ENCODE measurements around the gene RIN3. TPM values are rescaled to one million over a fixed set of nuclear protein-coding genes. Genes with fewer than 3 reads are reported as not detected.

RIN3 gene
- total and polyA plus RNA-seq, 10 of the 15 experiments (the other 5 are each of a cell fraction or from before 2014, with no cell fraction given): 0.91 to 23.3 (median 6.3) TPM

DNA sequence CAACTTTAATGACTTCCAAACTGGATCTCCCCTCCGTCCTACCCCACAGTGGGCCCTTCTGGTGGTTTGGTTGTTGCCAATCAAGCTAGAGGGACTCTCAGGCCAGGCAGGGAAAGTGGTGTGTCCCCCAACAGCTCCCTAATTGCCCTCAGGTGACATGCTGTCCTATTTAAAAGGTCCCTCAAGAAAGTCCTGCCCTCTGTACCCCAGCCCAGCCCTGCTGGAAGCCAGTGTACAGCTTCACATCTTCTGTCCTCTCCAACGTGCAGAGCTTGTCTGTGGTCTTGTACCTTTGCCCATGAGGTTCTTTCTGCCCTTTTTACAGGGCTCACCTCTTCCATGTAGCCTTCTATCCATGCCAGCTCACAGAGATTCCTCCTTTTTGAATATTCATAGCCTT, 4.2 kb downstream of the RIN3 start:
- Histone ChIP-seq H2AFZ (ENCODE audit: control insufficient read depth, low read depth, low read length) (no peak overlapping the region), H3K27ac (ENCODE audit: control insufficient read depth, insufficient read depth) (no peak overlapping the region), H3K9ac (ENCODE audit: control insufficient read depth, insufficient read depth, low read length) (no peak overlapping the region), H3K4me2 (ENCODE audit: control insufficient read depth, insufficient read depth) (no peak overlapping the region), H4K20me1 (ENCODE audit: control insufficient read depth, insufficient read depth) (no peaks in the 10 kb centered on the region), H3K4me3 (no peak overlapping the region), H3K4me1 (ENCODE audit: control insufficient read depth, insufficient read depth, low read length) (peaks cover 10% of the 10 kb centered on the region), H3K27me3 (replicated peaks in 1 of 2; ENCODE audit: control insufficient read depth in 2 of 2, insufficient read depth in 2 of 2, low read length in 1 of 2) (no peaks in the 10 kb centered on the region; a peak in 1 of 4 replicates), H3K79me2 (ENCODE audit: control insufficient read depth, insufficient read depth, low read length) (peaks cover 8% of the 10 kb centered on the region), H3K9me3 (replicated peaks; ENCODE audit: control insufficient read depth, insufficient read depth, low read length) (no peaks in the 10 kb centered on the region; the same call in 2 of the 3 replicates), H3K36me3 (ENCODE audit: control insufficient read depth in 2 of 2, insufficient read depth in 2 of 2, low read length in 1 of 2) (no peaks in the 10 kb centered on the region)
- DNase-seq (ENCODE audit: low read depth, low spot score) (no peak), FAIRE-seq (no peak), ATAC-seq (no peak)
- CTCF ChIA-PET: interaction anchor here (1.0 to 1.8 kb wide), 5 partner anchors 9 to 69 kb away, joined by 3 to 6 read pairs (median 3); no protein-coding TSS in a partner anchor
- no peak for TF ChIP-seq RBBP5 (conservative IDR thresholded peaks at IDR 0.05)
- no peak for TF ChIP-seq POLR2A (IDR thresholded peaks at IDR 0.05; ENCODE audit: low read depth, low read length)
- TF ChIP-seq, protein P1, sequence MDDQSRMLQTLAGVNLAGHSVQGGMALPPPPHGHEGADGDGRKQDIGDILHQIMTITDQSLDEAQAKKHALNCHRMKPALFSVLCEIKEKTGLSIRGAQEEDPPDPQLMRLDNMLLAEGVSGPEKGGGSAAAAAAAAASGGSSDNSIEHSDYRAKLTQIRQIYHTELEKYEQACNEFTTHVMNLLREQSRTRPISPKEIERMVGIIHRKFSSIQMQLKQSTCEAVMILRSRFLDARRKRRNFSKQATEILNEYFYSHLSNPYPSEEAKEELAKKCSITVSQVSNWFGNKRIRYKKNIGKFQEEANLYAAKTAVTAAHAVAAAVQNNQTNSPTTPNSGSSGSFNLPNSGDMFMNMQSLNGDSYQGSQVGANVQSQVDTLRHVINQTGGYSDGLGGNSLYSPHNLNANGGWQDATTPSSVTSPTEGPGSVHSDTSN (IDR thresholded peaks at IDR 0.05; ENCODE audit: insufficient replicate concordance, low read depth, low read length): no peak
- TF ChIP-seq MEF2A (IDR thresholded peaks at IDR 0.05; ENCODE audit: insufficient read depth, low read depth, low read length): no peak
- TF ChIP-seq CBFB (IDR thresholded peaks at IDR 0.05; ENCODE audit: low read depth): no peak
- no peak for TF ChIP-seq RELA (IDR thresholded peaks at IDR 0.05; ENCODE audit: borderline replicate concordance, partially characterized antibody)
- TF ChIP-seq BMI1 (IDR thresholded peaks at IDR 0.05; ENCODE audit: borderline replicate concordance): no peak
- no peak for TF ChIP-seq POLR2AphosphoS2 (IDR thresholded peaks at IDR 0.05; ENCODE audit: low read depth, low read length)
- TF ChIP-seq RAD51 (IDR thresholded peaks at IDR 0.05): no peak
- no peak for TF ChIP-seq RAD21 (IDR thresholded peaks at IDR 0.05; ENCODE audit: insufficient read depth, low read depth, low read length)
- TF ChIP-seq RUNX3 (IDR thresholded peaks at IDR 0.05; ENCODE audit: low read length): no peak
- TF ChIP-seq, protein P2, sequence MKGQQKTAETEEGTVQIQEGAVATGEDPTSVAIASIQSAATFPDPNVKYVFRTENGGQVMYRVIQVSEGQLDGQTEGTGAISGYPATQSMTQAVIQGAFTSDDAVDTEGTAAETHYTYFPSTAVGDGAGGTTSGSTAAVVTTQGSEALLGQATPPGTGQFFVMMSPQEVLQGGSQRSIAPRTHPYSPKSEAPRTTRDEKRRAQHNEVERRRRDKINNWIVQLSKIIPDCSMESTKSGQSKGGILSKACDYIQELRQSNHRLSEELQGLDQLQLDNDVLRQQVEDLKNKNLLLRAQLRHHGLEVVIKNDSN (IDR thresholded peaks at IDR 0.05; ENCODE audit: borderline replicate concordance, extremely low read length, insufficient read depth, low read depth, low read length): no peak
- no TSS peak for BruUV-seq (replicated peaks)
- 18% methylated on average over 2 of the region's 2 CpGs for WGBS (ENCODE audit: insufficient coverage, insufficient replicate concordance, low lambda C conversion rate, missing lambda C conversion rate)
- intact Hi-C loops (cut with micrococcal nuclease; ENCODE audit: unreplicated experiment): no loop called here
- POLR2A ChIA-PET: interaction anchor here (0.6 to 0.9 kb wide), 4 partner anchors 8 to 410 kb away, joined by 3 read pairs; no protein-coding TSS in a partner anchor
- in situ Hi-C loops (cut with MboI): no loop called here
- RAD21 ChIA-PET (ENCODE audit: unreplicated experiment): interaction anchor here (0.9 to 1.7 kb wide), 5 partner anchors 29 to 172 kb away, joined by 3 to 4 read pairs (median 3); no protein-coding TSS in a partner anchor
- SMC1A ChIA-PET (ENCODE audit: uncharacterized antibody, unreplicated experiment): interaction anchor here (0.7 to 2.6 kb wide), 7 partner anchors 21 to 258 kb away, joined by 3 to 10 read pairs (median 6); no protein-coding TSS in a partner anchor
